Thyroid gland (tissue), 4 donors: ENCODE results near the gene ZC3H12A.

Source experiments
- POLR2A ChIP-seq, 2 donors: fragments of 450-650 bp; IDR thresholded peaks; one replicate each; pipeline ENCODE4 v1.6.1; 2017; ENCODE audit warnings: antibody characterized with exemption in 2 of 2, mild to moderate bottlenecking in 2 of 2, moderate library complexity in 1 of 2
- TF ChIP-seq, protein P1 (sequence below), 6 experiments: fragments of 200-600 bp in 3 of 6; fragments of 450-650 bp in 3 of 6; sonication (generic) in 3 of 6; IDR thresholded peaks; one replicate each; pipeline ENCODE4 v1.5.1; 2016 to 2019; ENCODE audit warnings: antibody characterized with exemption in 6 of 6, mild to moderate bottlenecking in 2 of 6, inconsistent platforms in 1 of 6, moderate library complexity in 1 of 6

DNA sequence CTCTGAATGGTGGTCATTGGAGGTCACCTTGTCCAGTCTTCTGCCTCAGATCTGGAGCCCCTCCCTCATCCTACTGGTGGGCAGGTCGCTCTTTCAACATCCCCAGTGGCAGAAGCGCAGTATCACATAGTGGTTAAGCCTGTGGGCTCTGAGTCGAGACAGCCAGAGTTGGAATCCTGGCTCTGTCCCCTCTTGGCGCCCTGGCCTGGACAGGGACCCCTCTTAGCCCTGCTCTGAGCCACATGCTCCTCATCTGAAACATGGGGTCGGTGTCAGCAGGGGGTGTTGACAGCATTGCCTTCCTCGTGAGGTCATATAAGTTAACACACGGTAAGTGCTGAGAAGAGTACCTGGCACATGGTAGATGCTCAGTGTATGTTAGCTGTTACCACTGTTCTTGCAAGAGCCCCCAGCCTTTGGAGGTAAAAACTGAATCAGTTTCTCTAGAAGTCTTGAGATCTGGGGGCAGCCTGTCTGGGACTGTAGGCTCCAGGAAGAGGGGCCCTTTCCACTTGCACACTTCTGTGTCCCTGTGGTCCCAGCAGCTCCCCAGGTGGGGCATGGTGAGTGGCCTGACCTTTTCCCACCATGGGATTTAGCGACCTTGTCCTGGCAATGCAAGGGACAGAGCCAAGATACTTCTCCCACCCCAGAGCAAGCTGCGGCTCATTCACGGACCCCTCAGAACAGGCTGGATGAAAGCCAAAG lies 6.4 kb downstream of the ZC3H12A start:
- TF ChIP-seq POLR2A (IDR thresholded peaks at IDR 0.05) = no peak
- TF ChIP-seq, protein P1, sequence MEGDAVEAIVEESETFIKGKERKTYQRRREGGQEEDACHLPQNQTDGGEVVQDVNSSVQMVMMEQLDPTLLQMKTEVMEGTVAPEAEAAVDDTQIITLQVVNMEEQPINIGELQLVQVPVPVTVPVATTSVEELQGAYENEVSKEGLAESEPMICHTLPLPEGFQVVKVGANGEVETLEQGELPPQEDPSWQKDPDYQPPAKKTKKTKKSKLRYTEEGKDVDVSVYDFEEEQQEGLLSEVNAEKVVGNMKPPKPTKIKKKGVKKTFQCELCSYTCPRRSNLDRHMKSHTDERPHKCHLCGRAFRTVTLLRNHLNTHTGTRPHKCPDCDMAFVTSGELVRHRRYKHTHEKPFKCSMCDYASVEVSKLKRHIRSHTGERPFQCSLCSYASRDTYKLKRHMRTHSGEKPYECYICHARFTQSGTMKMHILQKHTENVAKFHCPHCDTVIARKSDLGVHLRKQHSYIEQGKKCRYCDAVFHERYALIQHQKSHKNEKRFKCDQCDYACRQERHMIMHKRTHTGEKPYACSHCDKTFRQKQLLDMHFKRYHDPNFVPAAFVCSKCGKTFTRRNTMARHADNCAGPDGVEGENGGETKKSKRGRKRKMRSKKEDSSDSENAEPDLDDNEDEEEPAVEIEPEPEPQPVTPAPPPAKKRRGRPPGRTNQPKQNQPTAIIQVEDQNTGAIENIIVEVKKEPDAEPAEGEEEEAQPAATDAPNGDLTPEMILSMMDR (IDR thresholded peaks at IDR 0.05) = no peak
